Measurements from ENCODE around the gene RPL36AL.

GRCh38 chr14:49637534-49638078 lies 17.2 kb upstream of the RPL36AL start:
- TF ChIP-seq NFXL1 (IDR thresholded peaks at IDR 0.05; ENCODE audit: borderline replicate concordance), result no peak
- TF ChIP-seq CBX5 (IDR thresholded peaks at IDR 0.05; ENCODE audit: low read depth), result no peak
- no peak for TF ChIP-seq CTCF (IDR thresholded peaks at IDR 0.05 in 2 of 3, conservative IDR thresholded peaks at IDR 0.05 in 1 of 3; ENCODE audit: control insufficient read depth in 2 of 3, extremely low read depth in 1 of 3, insufficient read depth in 1 of 3, low read depth in 3 of 3, low read length in 3 of 3)
- TF ChIP-seq POLR2A (IDR thresholded peaks at IDR 0.05; ENCODE audit: low read depth, low read length), result no peak
